Measurements from ENCODE around the gene SMIM31.

SMIM31 gene

DNA sequence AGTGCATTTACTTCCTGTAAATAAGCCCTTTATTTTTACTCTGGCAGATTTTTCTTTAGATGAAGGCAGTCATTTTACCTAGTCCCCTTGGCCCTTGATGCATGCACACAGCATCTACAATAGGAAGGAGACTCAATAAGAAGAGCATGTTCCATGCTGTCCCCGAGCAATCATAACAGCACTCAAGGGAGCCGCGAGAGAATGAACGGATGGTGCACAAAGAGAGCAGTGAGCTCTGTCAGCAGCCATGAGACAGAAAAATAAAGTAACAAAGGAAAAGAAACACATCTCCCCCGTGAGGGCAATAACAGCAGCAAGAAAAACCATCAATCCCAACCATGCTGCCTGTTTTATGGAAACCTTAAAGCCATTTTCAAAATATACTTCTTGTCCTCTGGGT is 11.9 kb downstream of the SMIM31 start:
- no peak overlapping the region for H3K27ac ChIP-seq
- TF ChIP-seq CTCF (conservative IDR thresholded peaks at IDR 0.05) = no peak

- TF ChIP-seq CTCF (conservative IDR thresholded peaks at IDR 0.05) = peak; percentile 75
- no peak overlapping the region; the same call in 1 of the 2 replicates for H3K27ac ChIP-seq
Observed at GRCh38 chr4:164768516-164768915, 14.6 kb downstream of the SMIM31 start.

GRCh38 chr4:164770010-164770724 is 16.2 kb downstream of the SMIM31 start:
- H3K27ac ChIP-seq = peak overlapping the region; percentile 93
- TF ChIP-seq CTCF (conservative IDR thresholded peaks at IDR 0.05) = no peak

- peak overlapping the region; percentile 93 for H3K27ac ChIP-seq
- no peak for TF ChIP-seq CTCF (conservative IDR thresholded peaks at IDR 0.05)
Observed at GRCh38 chr4:164771088-164771487, 17.2 kb downstream of the SMIM31 start.

DNA sequence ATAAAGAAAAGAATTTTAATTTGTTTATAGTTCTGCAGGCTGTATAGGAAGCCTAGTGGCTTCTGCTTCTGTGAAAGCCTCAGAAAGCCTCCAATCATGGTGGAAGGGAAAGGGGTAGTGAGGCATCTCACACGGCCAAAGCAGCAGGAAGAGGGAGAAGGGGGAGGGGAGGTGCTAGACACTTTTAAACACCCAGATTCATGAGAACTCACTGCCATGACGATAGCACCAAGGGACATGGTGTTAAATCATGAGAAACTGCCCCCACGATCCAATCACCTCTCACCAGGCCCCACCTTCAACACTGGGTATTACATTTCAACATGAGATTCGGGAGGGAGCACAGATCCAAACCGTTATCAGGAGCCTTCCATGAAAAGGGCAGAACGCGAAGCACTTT is 18.1 kb downstream of the SMIM31 start:
- no peak for TF ChIP-seq CTCF (conservative IDR thresholded peaks at IDR 0.05)
- H3K27ac ChIP-seq = peak overlapping the region; percentile 93; the same call in 1 of the 2 replicates

DNA sequence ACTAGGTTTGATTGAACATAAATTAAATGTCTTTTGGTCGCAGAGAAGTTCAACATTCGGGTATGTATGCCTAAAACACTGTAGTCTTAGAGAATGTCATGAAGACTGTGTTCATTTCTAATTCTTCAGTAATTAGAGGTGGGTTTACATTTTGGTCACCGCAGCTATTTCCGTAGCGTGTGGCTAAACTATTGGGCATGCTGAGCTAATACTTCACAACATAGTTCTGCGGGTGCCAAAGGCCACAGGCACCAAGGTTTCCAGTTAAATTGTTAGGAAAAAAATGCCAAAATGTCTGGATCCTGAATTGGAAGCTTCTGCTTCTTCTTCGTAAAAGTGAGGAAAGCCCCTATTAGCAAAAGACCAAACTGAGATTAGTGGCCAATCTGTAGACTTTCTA is 25.1 kb downstream of the SMIM31 start:
- H3K27ac ChIP-seq = peak overlapping the region; percentile 2; the same call in 1 of the 2 replicates
- TF ChIP-seq CTCF (conservative IDR thresholded peaks at IDR 0.05) = no peak

GRCh38 chr4:164779811-164780216 is 25.9 kb downstream of the SMIM31 start:
- peak; percentile 98 for TF ChIP-seq CTCF (conservative IDR thresholded peaks at IDR 0.05)
- H3K27ac ChIP-seq = peak overlapping the region; percentile 15; the same call in 1 of the 2 replicates
